Ishikawa (cell line): ENCODE data around the gene THSD4.

Experiments
- CEBPB ChIP-seq: IDR thresholded peaks from 2 replicates; pipeline ENCODE4 v1.6.1; 2012
- CREB1 ChIP-seq: IDR thresholded peaks from 2 replicates; pipeline ENCODE4 v1.6.1; 2012; ENCODE audit warnings: low read depth
- EGR1 ChIP-seq: IDR thresholded peaks from 2 replicates; pipeline ENCODE4 v1.6.1; 2012
- EP300 ChIP-seq: IDR thresholded peaks from 2 replicates; pipeline ENCODE4 v1.6.1; 2012; ENCODE audit warnings: borderline replicate concordance
- FOXM1 ChIP-seq: IDR thresholded peaks from 2 replicates; pipeline ENCODE4 v1.6.1; 2012; ENCODE audit warnings: low read depth, borderline replicate concordance
- NFIC ChIP-seq: IDR thresholded peaks from 2 replicates; pipeline ENCODE4 v1.6.1; 2012
- RAD21 ChIP-seq: IDR thresholded peaks from 2 replicates; pipeline ENCODE4 v1.6.1; 2012; ENCODE audit warnings: low read depth
- TAF1 ChIP-seq: IDR thresholded peaks from 2 replicates; pipeline ENCODE4 v1.6.1; 2012; ENCODE audit warnings: low read depth, mild to moderate bottlenecking
- TCF12 ChIP-seq: IDR thresholded peaks from 2 replicates; pipeline ENCODE4 v1.6.1; 2012; ENCODE audit warnings: low read depth
- TEAD4 ChIP-seq: IDR thresholded peaks from 2 replicates; pipeline ENCODE4 v1.6.1; 2012
- YY1 ChIP-seq: IDR thresholded peaks from 2 replicates; pipeline ENCODE4 v1.6.1; 2012; ENCODE audit warnings: low read depth
- ZBTB7A ChIP-seq: IDR thresholded peaks from 2 replicates; pipeline ENCODE4 v1.6.1; 2012; ENCODE audit warnings: low read depth
- TF ChIP-seq, protein P1 (sequence below): IDR thresholded peaks from 2 replicates; pipeline ENCODE4 v1.6.1; 2012
- TF ChIP-seq, protein P2 (sequence below): IDR thresholded peaks from 2 replicates; pipeline ENCODE4 v1.6.1; 2012
- TF ChIP-seq, protein P3 (sequence below): IDR thresholded peaks from 2 replicates; pipeline ENCODE4 v1.6.1; 2012; ENCODE audit warnings: low read depth, mild to moderate bottlenecking

Gene THSD4

DNA sequence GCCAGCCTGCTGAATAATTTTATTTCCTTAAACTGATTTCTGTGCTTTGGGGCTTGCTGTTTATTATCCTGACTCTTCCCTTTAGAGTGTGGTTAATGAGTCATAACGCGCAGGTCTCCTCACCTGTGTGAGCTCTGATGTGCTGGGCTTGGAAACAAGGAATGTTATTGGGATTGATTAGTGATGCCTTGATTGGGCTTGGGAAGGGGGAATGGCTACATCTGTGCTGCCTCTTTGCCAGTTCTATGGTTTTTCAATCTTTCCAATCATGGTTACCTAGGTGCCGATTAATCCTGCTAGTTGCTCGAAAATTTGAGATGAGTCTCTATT, 161.0 kb downstream of the THSD4 start:
- TF ChIP-seq TAF1 (no peak), TCF12 (no peak), TEAD4 (no peak), RAD21 (no peak), EP300 (no peak), NFIC (no peak), EGR1 (no peak), ZBTB7A (no peak), CEBPB (no peak), CREB1 (no peak), FOXM1 (no peak)
- TF ChIP-seq, protein P1, sequence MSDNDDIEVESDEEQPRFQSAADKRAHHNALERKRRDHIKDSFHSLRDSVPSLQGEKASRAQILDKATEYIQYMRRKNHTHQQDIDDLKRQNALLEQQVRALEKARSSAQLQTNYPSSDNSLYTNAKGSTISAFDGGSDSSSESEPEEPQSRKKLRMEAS = no peak
- TF ChIP-seq, protein P2, sequence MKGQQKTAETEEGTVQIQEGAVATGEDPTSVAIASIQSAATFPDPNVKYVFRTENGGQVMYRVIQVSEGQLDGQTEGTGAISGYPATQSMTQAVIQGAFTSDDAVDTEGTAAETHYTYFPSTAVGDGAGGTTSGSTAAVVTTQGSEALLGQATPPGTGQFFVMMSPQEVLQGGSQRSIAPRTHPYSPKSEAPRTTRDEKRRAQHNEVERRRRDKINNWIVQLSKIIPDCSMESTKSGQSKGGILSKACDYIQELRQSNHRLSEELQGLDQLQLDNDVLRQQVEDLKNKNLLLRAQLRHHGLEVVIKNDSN = no peak

DNA sequence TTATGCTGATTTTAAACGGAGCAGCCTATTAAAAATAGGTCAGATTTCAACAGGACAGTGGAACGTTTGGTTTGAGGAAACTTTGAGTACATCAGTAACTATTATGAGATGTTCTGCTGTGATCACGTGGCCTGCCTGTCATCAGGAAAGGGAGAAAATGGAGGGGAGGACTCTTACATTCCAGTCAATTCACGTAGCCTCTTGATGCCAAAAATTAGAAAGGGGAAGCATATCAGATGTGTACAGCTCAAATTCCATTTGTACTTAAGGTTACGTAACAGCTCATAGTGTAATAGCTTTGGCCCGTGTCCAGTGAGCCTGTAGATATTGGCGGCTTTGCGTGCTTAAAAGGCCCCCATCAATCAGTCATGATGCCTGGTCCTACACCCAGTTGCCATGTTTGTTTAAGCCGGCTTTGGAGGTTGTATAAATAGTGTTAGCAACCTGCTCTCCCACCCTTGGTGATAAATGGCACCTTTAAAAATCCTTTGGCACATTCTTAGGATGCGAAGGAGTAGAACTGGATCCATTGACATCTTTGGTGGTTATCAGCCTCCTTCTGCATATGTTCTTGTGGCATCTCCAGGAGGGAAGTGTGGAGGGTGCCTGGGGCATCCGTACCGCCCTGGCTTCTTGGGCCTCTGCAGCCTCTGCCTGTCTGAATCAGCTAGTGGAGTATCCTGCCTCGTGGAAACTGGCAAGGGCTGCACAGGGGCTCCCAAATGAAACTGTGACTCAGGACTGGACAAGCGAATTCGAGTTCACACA, 163.9 kb downstream of the THSD4 start:
- TF ChIP-seq EP300 = no peak
- no peak for TF ChIP-seq RAD21
- no peak for TF ChIP-seq ZBTB7A
- no peak for TF ChIP-seq CREB1
- no peak for TF ChIP-seq TCF12
- TF ChIP-seq, protein P3, sequence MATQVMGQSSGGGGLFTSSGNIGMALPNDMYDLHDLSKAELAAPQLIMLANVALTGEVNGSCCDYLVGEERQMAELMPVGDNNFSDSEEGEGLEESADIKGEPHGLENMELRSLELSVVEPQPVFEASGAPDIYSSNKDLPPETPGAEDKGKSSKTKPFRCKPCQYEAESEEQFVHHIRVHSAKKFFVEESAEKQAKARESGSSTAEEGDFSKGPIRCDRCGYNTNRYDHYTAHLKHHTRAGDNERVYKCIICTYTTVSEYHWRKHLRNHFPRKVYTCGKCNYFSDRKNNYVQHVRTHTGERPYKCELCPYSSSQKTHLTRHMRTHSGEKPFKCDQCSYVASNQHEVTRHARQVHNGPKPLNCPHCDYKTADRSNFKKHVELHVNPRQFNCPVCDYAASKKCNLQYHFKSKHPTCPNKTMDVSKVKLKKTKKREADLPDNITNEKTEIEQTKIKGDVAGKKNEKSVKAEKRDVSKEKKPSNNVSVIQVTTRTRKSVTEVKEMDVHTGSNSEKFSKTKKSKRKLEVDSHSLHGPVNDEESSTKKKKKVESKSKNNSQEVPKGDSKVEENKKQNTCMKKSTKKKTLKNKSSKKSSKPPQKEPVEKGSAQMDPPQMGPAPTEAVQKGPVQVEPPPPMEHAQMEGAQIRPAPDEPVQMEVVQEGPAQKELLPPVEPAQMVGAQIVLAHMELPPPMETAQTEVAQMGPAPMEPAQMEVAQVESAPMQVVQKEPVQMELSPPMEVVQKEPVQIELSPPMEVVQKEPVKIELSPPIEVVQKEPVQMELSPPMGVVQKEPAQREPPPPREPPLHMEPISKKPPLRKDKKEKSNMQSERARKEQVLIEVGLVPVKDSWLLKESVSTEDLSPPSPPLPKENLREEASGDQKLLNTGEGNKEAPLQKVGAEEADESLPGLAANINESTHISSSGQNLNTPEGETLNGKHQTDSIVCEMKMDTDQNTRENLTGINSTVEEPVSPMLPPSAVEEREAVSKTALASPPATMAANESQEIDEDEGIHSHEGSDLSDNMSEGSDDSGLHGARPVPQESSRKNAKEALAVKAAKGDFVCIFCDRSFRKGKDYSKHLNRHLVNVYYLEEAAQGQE = no peak
- peak; percentile 84 for TF ChIP-seq CEBPB
- no peak; the same call in 1 of the 2 replicates for TF ChIP-seq TEAD4
- no peak for TF ChIP-seq TAF1
- TF ChIP-seq, protein P2 = peak; percentile 87
- TF ChIP-seq NFIC = peak; percentile 59
- TF ChIP-seq EGR1 = no peak
- no peak for TF ChIP-seq YY1
- TF ChIP-seq, protein P1 = no peak
- no peak for TF ChIP-seq FOXM1

DNA sequence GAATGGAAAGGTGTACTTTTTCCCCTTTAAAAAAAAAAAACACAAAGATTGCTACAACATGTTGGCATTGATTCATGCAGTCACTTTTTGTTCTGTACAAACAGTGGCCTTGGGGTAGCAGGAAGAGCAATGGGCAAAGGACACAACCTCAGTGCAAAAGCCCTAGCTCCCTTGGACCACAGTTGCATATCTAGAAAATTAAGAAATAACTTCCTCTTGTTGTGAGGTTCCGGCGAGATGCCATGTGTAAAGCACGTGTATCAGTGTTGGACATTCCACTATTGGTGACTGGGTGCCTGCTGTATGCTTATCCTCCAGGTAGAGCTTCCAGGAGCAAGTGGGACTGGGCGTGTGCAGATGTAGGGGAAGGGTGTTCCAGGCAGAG, 164.5 kb downstream of the THSD4 start:
- TF ChIP-seq YY1 (no peak), CEBPB (no peak)

DNA sequence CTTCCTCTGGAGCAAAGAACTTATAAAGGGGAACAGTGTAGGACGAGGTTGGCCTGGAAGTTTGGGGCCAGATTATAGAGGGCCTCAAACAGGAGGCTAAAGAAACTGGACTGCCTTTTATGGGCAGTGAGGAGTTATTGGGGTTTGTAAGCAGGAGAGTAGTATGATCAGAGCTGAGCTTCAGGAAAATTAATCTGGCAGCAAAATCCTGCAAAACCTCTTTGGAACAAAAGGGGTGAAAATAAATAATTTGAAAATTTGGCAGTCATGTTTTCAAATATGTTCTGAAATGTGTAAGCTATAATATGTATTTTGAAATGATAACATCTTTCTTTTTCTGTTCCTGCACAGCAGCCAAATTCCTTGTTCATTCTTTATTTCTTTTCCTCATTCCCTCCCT, 164.9 kb downstream of the THSD4 start:
- TF ChIP-seq CREB1 = no peak
- no peak for TF ChIP-seq CEBPB
- no peak for TF ChIP-seq EP300
- no peak for TF ChIP-seq EGR1
- no peak for TF ChIP-seq RAD21
- TF ChIP-seq NFIC = no peak
- TF ChIP-seq, protein P3 = no peak
- TF ChIP-seq YY1 = no peak
- TF ChIP-seq ZBTB7A = no peak
- no peak for TF ChIP-seq TAF1
- no peak for TF ChIP-seq TEAD4
- TF ChIP-seq TCF12 = no peak
- TF ChIP-seq FOXM1 = no peak
- TF ChIP-seq, protein P1 = no peak

DNA sequence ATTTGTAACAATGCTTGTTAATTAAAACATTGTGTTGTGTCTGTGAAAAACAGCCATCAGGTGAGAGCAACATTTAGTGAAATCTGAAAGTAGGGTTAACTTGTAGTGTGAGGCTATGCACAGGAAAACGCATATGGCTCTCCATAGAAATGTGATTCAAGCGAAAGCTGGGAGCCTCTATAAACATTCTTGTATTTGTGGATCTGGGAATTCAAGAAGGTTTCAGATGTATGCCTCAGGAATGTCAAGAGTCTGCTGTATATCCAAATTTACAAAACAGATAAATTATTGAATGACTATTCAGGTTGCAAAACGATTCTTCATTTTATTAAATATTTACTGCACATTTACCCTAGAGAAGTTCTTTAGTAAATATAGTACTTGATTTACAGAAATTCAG, 166.0 kb downstream of the THSD4 start:
- TF ChIP-seq FOXM1 (no peak), YY1 (no peak)

DNA sequence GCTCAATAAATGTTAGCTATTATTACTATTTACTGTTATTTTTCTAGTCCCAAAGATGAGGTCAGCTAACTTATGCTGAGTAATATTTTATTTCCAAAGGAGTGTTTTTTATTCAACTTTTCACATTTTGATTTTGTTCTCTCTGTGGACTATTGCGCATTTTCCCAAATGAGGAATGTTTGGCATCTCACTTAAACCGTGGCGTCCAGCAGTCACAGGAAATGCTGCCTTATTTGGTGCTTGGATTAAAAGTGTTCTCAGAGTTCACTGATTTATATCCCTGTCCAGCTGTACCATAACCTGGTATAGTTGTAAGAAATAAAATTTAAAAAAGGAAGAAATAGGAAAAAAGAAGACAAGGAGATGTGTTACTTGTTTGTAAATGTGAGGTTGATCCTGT, 166.8 kb downstream of the THSD4 start:
- no peak for TF ChIP-seq CEBPB
- TF ChIP-seq TEAD4 = peak; percentile 18; the same call in 1 of the 2 replicates
- TF ChIP-seq, protein P3 = no peak
- no peak for TF ChIP-seq TCF12
